K562 (cell line): Measurements from ENCODE around the gene CBX1. TPM values are rescaled to one million over a fixed set of nuclear protein-coding genes. Genes with fewer than 3 reads are reported as not detected.
A peak's percentile ranks its signal among the peaks of the same experiment; 100 is the strongest.

Source experiments
- FOSL1 ChIP-seq: fragments of 200-800 bp; sonication (Bioruptor generic); conservative IDR thresholded peaks from 2 replicates; pipeline ENCODE4 v1.6.1; 2016; ENCODE audit warnings: missing genetic modification characterization, missing compliant biosample characterization
- FOXJ3 ChIP-seq: sonication (generic); formaldehyde crosslinking; IDR thresholded peaks from 2 replicates; pipeline ENCODE4 v1.4.0; 2020; ENCODE audit warnings: mild to moderate bottlenecking, missing genetic modification reagents
- NFRKB ChIP-seq: fragments of 450-650 bp; IDR thresholded peaks from 2 replicates; pipeline ENCODE4 v1.6.1; 2016; ENCODE audit warnings: low read depth
- PTTG1 ChIP-seq: fragments of 450-650 bp; IDR thresholded peaks from 2 replicates; pipeline ENCODE4 v1.6.1; 2016; ENCODE audit warnings: low read depth, mild to moderate bottlenecking, missing genetic modification characterization, missing compliant biosample characterization
- RAD51 ChIP-seq: fragments of 450-650 bp; IDR thresholded peaks from 2 replicates; pipeline ENCODE4 v1.7.1; 2016; ENCODE audit warnings: low read depth, mild to moderate bottlenecking, borderline replicate concordance
- SMAD4 ChIP-seq: fragments of 250-450 bp; sonication (Bioruptor Pico); conservative IDR thresholded peaks from 2 replicates; pipeline ENCODE4 v1.8.0; 2021; ENCODE audit warnings: inconsistent platforms, mild to moderate bottlenecking, moderate library complexity
- TCF15 ChIP-seq: fragments of 250-450 bp; sonication (Bioruptor Pico); IDR thresholded peaks from 2 replicates; pipeline ENCODE4 v1.8.0; 2022; ENCODE audit warnings: moderate library complexity, mild to moderate bottlenecking, inconsistent platforms
- TOE1 ChIP-seq, 2 experiments: fragments of 450-650 bp in 1 of 2; sonication (generic) in 1 of 2; formaldehyde crosslinking in 1 of 2; IDR thresholded peaks; 2 replicates each; pipeline versions ENCODE4 v1.7.1 to v1.8.0; 2016 to 2022; ENCODE audit warnings: borderline replicate concordance in 2 of 2, mild to moderate bottlenecking in 2 of 2, antibody characterized with exemption in 1 of 2, inconsistent platforms in 1 of 2, low read depth in 1 of 2, missing genetic modification reagents in 1 of 2, moderate library complexity in 1 of 2
- ZFPM2 ChIP-seq: fragments of 250-450 bp; sonication (Bioruptor Pico); IDR thresholded peaks from 2 replicates; pipeline ENCODE4 v1.5.1; 2022; ENCODE audit warnings: mild to moderate bottlenecking
- ZNF175 ChIP-seq: fragments of 200-800 bp; sonication (Bioruptor generic); IDR thresholded peaks from 2 replicates; pipeline ENCODE4 v1.6.1; 2016; ENCODE audit warnings: low read depth, mild to moderate bottlenecking, missing genetic modification characterization, missing compliant biosample characterization
- ZNF668 ChIP-seq: fragments of 250-450 bp; sonication (Bioruptor Pico); IDR thresholded peaks from 2 replicates; pipeline ENCODE4 v1.8.0; 2022; ENCODE audit warnings: mild to moderate bottlenecking, inconsistent platforms
- ZNF778 ChIP-seq: fragments of 450-650 bp; formaldehyde crosslinking; IDR thresholded peaks from 2 replicates; pipeline ENCODE4 v1.4.0; 2020; ENCODE audit warnings: mild to moderate bottlenecking, moderate library complexity
- polyA plus RNA-seq, 8 experiments: library from polyadenylated mRNA; depleted of rRNA in 4 of 8; stranded (reverse) in 5 of 8; unstranded in 3 of 8; fragments of >200 nt; fragmentation: Nextera tagmentation in 2 of 8; fragmentation: Illumina TruSeq in 1 of 8; extraction: Ambion mirVana in 2 of 8; extraction: Trizol in 1 of 8; gene quantifications; 2 replicates each; pipeline versions ENCODE4 v1.2.1 to v1.2.3, GENCODE V29; 2011 to 2014; ENCODE audit warnings: inconsistent platforms in 1 of 8, missing spikeins in 1 of 8
- total RNA-seq, 7 experiments: library from RNA; depleted of rRNA in 6 of 7; stranded (reverse); fragments of >200 nt in 6 of 7; fragmentation: Illumina TruSeq in 2 of 7; extraction: Trizol in 2 of 7; gene quantifications; 2 replicates each; pipeline versions ENCODE4 v1.2.1 to v1.2.3, GENCODE V29; 2011 to 2021; ENCODE audit warnings: low replicate concordance in 1 of 7

Gene CBX1
- total and polyA plus RNA-seq, 9 of the 15 experiments (the other 6 are each of a cell fraction or from before 2014, with no cell fraction given), result 10.6 to 95.7 (median 52.7) TPM

DNA sequence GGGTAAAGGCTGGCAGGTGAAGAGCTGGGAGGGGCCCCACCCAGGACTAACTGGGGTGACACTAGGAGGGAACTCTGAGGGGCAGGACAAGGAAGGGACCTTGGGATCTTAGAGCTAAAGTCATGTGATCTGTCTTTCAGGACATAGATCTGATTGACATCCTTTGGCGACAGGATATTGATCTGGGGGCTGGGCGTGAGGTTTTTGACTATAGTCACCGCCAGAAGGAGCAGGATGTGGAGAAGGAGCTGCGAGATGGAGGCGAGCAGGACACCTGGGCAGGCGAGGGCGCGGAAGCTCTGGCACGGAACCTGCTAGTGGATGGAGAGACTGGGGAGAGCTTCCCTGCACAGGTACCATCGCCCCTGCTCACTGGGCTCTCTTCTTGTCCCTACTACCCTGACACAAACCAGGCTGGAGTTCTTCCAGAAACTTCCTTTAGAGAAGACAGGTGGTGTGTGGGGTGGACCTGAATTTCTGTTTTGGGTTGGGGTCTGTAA is 45.0 kb downstream of the CBX1 start (continued):
- TF ChIP-seq TOE1 (IDR thresholded peaks at IDR 0.05; ENCODE audit: borderline replicate concordance) (peak; percentile 66; the same call in 1 of the 2 replicates), TOE1 (CRISPR knock-in tag; IDR thresholded peaks at IDR 0.05; ENCODE audit: borderline replicate concordance, low read depth) (no peak), FOSL1 (tag) (0 out of 2 replicates have a peak, but pooled peaks have one; percentile 40), TCF15 (0 out of 2 replicates have a peak, but pooled peaks have one; percentile 41), FOXJ3 (CRISPR knock-in tag) (no peak), RAD51 (peak; percentile 28; the same call in 1 of the 2 replicates), PTTG1 (0 out of 2 replicates have a peak, but pooled peaks have one; percentile 3), NFRKB (peak; percentile 57; the same call in 1 of the 2 replicates), SMAD4 (CRISPR knock-in tag) (peak; percentile 6; the same call in 1 of the 2 replicates), ZNF778 (no peak), ZFPM2 (CRISPR knock-in tag) (0 out of 2 replicates have a peak, but pooled peaks have one; percentile 44), ZNF175 (CRISPR knock-in tag) (0 out of 2 replicates have a peak, but pooled peaks have one; percentile 45), ZNF668 (CRISPR knock-in tag) (0 out of 2 replicates have a peak, but pooled peaks have one; percentile 75)
- TF ChIP-seq, all 486 proteins: peak for 16
